ENCODE data around the gene NAA16.
"Not testable (repeated sequence)": the region's sequence is repeated elsewhere in the genome, so short reads cannot be mapped to it uniquely, and the experiment has no call there.

NAA16 gene

GRCh38 chr13:41306271-41307145, 4.6 kb upstream of the NAA16 start:
- peak; percentile 23 for DNase-seq

GRCh38 chr13:41307884-41308640, 3.0 kb upstream of the NAA16 start:
- no peak for DNase-seq

DNA sequence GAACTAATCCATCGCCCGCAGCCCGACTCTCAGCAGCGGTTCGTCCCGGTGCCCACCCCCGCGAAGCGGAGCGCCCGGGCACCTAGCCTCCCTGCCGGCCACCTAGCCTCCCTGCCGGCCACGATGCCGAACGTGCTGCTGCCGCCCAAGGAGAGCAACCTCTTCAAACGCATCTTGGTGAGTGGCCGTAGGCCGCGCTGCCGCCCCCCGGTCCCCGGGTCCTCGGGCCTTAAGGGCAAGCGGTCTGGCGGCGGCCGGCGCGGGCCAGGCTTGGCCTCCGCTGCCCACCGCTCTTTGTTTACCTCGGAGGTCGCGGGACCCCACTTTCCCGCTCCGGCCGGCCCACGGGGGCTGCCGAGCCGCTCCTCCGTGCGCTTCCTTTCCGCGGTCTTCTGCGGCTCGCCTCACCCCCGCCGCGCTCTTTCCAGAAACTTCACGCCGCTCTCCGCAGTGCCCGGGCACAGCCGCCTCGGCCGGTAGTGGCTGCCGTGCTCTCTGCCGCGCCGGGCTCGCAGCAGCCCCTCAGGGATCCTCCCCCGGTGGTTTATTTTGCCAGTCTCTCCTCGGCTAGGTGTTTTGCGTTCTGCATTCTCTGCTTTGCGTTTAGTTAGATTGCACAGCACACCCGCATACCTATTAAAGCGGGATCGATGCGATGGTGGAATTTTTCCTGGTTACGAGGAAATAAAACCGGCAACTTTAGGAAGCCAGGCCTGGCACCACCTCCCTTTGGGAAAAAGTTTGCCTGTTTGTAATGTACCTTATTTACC, 524 bp downstream of the NAA16 start:
- DNase-seq, result peak; percentile 30

DNA sequence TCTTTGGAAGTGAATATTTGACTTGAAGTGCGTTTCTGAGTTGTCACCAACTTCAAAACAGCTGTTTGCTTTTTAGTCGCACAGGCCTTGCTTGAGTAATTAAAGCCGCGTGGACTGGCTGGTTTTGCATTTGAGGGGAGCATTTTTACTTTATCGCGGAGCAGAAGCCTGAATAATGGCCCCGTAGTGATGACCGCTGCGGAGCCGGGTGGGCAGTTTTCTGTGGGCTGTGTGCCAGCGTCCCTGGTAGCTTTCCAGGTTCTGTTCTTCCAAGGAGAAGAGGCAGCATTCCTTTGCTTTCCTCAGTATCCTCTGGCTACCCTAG, 1.1 kb downstream of the NAA16 start:
- DNase-seq, result peak; percentile 46

DNA sequence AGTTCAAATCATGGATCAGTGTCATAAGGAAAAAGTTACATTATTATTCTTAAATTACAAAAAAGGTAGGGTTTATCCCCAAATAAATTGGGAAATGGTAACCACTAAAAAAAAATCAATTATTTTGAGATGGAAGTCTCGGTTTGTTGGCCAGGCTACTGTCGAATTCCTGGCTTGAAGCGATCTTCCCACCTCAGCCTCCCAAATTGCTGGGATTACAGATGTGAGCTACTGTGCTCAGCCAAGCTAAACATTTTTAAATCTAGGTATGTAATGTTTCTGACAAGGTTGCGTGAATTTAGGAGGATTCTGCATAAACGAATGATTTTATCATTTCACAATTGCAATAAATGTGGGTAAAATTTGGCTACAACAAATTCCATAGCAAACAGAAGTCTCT, 2.0 kb downstream of the NAA16 start:
- no peak for DNase-seq

DNA sequence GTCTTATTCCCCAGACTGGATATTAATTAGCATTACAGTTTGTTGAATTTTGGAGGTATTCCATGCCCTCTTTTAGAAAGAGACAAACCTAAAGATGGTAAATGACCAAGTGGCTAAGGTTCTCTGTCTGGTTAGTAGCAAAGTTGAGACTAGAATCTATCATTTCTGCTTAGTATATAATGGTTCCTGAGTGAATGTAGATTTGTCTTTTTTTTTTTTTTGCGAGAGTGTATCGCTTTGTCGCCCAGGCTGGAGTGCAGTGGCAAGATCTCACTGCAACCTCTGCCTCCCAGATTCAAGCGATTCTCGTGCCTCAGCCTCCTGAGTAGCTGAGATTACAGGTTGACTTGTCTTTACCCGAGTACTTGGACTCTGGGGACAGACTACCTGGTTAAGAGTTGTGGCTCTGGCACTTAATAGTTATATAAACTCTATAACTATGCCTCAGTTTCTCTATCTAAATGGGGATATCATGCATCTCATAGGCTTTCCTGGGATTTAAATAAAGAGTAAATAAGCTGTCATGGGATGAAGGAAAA, 2.7 kb downstream of the NAA16 start:
- DNase-seq, result no peak

GRCh38 chr13:41315443-41316047, 4.5 kb downstream of the NAA16 start:
- peak; percentile 51 for DNase-seq

- DNase-seq, result no peak
These were observed 6.2 kb downstream of the NAA16 start for GRCh38 chr13:41317243-41317642.

GRCh38 chr13:41325752-41326151, 14.7 kb downstream of the NAA16 start:
- DNase-seq, result no peak

- no peak for DNase-seq
These were observed 15.6 kb downstream of the NAA16 start for GRCh38 chr13:41326661-41327060.

DNA sequence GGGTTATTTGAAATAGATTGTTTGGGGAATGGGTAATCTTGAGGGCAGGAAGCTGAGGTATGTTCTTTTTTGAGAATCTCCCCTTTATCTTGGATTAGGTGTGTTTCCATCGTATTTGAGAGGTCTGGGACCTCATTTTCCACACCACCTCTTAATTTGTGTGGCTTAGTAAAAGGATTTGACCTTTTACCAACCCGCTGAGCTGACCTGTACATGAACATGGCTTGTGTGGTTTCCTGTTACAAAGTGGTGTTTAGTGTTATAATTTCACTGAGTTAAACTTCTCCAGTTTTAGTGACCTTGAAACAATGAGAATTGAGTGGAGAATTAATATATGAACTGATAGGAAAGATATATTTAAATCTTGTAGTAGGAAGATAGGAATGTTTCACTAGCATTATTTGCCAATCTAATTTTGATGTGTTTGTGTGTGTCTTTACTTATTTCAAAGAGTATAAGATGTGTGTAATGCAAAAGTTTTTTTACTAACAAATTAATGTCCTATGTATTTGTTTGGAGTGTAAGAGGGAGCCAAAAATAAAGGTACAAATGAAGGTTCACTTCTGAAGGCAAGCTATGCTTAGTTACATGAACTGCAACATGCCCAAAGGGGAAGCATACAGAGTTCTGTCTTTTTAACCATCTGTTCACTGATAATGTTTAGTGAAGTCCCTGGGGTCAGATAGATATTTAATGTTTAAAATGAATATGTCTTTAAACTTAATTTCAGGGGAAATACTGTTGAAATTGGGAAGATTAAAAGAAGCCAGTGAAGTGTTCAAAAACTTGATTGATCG, 17.1 kb downstream of the NAA16 start:
- no peak for DNase-seq

DNA sequence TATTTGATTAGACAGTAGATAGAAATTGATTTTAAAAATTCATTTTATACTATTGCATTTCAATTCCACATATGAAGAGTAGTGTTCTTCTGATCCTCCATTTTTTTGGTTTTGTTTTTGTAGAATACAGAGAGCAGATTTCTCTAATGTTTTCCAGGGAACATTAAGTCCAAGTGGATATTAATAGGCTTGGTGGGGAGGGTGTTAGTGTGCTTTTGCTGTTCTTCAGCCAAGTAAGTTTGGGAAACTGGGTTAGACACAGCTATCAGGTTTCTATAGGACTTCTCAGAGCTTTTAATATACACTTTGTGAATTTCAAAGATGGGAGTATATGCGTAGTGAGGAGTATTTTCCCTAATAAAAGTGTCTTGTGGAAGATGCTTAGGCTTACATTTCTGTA, 21.8 kb downstream of the NAA16 start:
- DNase-seq, result no peak

DNA sequence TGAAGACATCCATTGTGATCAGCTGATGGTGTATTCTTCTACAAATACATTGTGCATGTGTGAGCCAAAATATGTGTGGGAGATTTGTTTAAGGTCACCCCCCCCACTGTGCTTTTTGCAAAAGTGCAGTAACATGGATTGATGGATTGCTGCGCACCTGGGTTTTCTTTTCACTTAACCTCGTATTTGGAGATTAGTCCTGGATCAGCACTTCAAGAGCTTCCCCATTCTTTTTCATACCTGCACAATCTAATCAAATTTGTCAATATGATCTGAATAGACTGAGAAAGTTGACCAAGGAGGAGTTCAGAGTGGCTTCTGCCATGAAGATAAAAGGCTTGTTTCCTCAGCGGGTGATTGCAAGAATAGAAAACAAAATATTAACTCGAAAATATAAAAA, 23.7 kb downstream of the NAA16 start:
- no peak for DNase-seq

DNA sequence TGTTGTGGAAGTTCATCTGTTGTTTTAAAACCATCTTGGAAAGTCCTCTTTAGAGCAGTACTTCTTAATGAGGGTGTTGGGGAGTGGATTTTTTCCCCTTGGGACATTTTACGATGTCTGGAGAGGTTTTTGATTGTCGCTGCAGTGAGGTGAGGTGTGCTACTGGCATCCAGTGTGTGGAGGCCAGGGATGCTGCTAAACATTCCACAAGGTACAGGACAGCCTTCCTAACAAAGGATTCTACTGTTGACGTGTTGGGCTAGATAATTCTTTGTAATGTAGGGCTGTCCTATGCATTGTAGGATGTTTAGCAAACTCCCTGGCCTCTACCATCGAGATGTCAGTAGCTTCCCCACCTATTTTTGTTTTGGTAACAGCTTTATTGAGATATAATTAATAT, 33.3 kb downstream of the NAA16 start:
- DNase-seq, result no peak

DNA sequence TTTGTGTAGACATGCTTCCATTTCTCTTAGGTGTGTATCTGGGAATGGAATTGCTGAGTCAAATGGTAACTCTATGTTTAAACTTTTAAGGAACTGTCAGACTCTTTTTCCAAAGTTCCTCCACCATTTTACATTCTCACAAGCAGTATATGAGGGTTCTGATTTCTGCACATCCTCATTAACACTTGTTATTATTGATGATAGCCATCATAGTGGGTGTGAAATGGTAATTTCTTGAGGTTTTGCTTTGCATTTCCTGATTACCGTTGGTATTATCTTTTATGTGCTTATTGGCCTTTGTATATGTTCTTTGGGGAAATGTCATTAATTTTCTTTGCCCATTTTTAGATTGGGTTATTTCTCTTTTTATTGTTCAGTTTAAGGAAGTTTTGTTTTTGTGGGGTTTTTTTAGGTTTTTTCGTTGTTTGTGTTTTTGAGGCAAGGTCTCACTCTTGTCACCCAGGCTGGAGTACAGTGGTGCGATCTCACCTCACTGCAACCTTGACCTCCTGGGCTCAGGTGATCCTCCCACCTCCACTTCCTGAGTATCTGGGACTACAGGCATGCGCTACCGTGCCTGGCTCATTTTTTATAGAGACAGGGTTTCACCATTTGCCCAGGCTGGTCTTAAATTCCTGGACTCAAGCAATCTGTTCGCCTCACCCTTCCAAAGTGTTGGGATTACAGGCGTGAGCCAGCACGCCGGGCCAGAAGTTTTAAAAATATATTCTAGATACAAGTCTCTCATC, 34.3 kb downstream of the NAA16 start:
- no peak for DNase-seq

- no peak for DNase-seq
These were observed 35.0 kb downstream of the NAA16 start for GRCh38 chr13:41345914-41346589.

- DNase-seq, result peak; percentile 54
These were observed 42.1 kb downstream of the NAA16 start for GRCh38 chr13:41352935-41353840.

DNA sequence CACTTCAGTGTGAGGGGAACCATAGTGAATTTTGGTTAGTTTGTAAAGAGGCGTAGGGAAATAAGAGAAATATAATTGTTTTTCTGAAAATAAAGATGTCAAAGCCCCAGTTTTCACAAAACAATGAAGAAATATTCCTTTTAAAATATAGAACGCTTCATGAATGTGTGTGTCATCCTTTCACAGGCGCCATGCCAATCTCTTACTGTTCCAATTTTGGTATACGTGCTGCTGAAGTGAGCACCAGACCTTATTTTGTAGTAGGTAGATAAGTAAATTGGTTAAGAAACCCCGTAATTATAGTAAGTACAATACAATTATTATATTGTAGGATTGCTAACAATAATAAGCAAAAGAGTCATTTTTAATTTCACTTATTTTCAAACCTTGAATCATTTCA, 43.3 kb downstream of the NAA16 start:
- peak; percentile 24 for DNase-seq

- not testable (repeated sequence) for DNase-seq
These were observed 45.2 kb downstream of the NAA16 start for GRCh38 chr13:41356385-41356648.

- DNase-seq, result no peak
These were observed 45.7 kb downstream of the NAA16 start for GRCh38 chr13:41356786-41357185.
